GM21390 (cell line): ENCODE data around the gene ALOX5AP.

Source experiments
- ATAC-seq: cut with Tn5 transposase; IDR thresholded peaks from one replicate; pipeline ENCODE4 v1.9.1; 2021; ENCODE audit not compliant: unreplicated experiment

The ALOX5AP gene

DNA sequence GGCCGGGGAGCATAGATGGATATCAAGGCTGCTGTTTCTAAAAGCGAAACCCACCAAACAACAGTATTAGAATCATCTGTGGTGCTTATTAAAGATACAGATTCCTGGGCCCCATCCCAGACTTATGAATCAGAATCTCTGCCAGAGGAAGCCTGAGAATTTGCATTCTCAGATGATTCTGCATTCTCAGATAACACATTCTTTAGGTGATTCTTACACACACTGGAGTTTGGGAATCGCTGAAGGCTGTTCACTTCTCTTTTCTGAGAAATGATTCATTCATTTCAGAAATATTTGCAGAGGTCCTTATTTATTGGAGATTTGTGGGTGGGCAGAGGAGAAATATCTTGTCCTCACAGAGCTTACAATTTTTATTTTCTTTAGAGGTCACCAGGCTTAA, 24.4 kb downstream of the ALOX5AP start:
- no peak for ATAC-seq

DNA sequence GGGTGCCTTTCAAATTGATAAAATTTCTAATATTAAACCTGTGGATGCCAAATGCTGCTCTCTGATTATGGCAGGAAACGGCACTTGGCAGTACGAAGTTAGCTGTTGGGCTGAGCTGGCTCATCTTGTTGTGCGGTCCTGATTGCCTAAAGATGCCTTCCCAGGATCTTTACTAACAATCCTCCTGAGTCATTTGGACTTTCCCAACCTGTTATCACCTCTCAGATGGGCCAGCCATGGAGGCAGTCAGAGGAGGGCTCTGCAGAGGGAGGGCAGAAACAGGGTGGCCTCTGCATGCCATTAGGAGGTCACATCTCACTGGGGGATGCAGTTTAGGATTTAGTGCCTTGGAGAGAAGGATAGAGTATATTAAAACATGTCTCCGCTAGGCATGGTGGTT, 27.3 kb downstream of the ALOX5AP start:
- ATAC-seq: no peak

DNA sequence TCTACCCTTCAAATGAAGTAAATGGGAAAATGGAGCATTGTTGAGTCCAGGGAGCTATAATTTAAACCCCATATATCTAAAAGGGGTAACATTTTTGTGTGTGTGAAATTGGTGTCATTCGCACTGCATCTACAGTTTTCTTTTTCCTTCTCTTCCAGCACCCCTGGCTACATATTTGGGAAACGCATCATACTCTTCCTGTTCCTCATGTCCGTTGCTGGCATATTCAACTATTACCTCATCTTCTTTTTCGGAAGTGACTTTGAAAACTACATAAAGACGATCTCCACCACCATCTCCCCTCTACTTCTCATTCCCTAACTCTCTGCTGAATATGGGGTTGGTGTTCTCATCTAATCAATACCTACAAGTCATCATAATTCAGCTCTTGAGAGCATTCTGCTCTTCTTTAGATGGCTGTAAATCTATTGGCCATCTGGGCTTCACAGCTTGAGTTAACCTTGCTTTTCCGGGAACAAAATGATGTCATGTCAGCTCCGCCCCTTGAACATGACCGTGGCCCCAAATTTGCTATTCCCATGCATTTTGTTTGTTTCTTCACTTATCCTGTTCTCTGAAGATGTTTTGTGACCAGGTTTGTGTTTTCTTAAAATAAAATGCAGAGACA, 28.6 kb downstream of the ALOX5AP start:
- ATAC-seq: no peak

DNA sequence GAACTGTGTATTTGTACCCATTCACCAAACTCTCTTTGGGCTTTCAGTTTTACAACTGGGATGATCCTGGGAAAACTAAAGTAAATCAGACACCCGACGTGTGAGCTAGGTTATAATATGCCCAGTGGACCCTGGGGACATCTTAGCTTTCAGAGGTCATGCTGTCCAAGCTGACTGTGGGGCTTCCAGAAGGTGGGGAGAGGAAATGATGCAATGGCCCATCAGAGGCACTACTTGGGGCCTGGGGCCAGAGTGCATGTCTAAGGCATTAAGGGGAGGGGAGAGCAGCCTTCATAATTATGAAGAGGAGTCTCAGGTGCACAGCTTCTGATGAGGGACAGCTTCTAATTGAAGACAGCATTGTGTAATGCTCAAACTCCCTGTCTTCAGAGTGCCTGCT, 30.9 kb downstream of the ALOX5AP start:
- no peak for ATAC-seq

DNA sequence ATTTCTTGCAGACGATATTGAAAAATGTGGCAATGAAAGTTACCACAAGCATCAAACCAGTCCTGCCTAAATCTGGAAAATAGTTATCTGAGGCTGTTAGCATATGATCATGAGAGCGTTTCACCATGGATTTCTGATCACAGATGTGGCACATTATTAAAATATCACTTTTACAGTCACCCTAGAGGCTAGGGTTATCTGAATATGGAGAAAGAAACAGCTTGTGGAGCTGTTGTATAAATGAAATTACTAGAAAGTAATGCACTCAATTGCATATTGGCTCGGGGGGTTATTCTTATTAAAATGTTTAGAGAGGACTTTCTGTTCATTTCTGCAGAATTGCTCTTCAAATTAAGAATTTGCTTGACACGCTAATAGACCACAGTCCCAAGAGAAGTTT, 35.6 kb downstream of the ALOX5AP start:
- no peak for ATAC-seq

DNA sequence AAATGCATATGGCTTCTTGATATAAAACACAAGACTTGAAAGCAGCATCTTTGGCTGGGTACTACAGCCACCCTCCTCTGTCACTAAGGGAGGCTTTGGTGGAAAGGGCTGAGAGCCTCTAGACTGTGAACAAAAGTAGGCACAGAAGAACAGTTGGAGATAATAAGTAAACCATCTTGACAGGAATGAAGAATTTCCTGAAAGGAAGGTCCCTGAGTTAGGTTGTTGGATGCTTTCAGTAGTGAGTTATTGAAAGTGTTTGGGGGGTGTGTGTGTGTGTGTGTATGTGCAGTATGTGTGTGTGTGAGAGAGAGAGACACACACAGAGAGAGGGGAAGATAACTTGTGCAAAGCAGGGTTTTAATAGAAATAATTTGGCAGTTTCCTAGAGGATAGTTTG, 38.2 kb downstream of the ALOX5AP start:
- ATAC-seq: no peak

DNA sequence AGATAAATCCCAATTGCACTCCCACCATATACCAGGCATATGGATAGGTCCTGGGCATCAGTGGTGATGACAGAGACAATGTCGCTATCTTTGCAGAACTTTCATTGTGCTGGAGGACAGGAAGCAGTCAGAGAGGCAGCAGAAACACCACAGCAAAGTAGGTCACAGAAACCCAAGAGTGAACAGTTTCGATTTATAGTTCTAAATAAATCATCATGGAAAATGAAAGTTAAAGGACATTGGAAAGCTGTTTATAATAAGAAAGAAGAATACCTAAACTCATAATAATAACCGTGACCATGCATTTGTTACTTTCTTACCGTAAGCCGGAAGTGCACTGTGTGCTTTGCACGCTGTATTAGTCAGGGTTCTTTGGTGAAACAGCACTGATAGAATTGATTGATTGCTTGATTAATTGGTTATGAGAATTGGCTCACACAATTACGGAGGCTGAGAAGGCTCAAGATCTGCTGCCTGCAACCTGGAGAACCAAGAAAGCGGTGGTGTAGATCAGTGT, 38.9 kb downstream of the ALOX5AP start:
- no peak for ATAC-seq

DNA sequence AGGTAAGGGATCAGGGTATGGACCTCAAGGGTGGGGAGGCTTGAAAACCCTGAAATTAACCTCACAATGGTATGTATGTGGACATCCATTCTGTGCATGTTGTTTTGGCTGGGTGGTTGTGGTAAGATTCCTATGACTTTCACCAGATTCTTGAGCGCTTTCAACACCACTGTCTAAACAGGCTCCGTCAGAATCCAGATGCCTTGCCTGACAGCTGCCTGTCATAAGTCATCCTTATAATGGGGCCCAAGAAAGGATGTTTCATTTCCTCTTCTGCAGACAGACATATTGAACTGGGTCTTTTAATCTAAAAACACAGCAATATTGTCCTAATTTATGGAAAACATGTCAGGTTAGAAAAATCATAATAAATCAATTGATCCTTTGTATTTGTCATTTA, 41.3 kb downstream of the ALOX5AP start:
- no peak for ATAC-seq

DNA sequence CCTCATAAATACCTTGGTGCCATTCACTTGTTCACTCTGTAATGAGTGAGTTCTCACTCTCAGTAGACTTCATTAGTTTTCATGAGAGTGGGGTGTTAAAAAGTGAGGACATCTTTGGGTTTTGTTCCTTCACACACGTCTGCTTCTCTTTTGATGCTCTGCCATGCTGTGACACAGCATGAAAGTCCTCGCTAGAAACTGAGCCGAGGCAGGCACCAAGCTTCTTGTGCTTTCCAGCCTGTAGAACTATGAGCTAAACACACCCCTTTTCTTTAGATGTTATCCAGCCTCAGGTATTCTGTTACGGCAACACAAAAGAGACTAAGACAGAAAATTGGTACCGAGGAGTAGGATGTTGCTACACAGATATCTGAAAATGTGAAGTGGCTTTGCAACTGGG, 43.7 kb downstream of the ALOX5AP start:
- no peak for ATAC-seq

DNA sequence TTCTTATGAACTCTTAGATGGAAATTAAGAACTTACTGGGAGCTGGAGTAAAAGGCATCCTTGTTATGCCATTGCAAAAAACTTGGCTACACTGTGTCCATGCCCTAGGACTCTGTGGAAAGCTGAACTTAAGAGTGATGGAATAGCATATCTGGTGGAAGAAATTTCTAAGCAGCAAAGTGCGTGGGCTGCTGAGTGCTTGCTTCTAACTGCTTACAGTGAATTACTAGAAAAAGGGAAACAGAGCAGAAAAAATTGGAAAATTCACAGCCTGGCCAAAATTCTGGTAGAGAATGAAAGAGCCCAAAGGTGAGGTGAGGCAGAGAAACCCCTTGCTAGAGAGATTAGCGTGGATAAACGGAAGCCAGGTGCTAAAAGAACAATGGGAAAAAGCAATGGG, 44.3 kb downstream of the ALOX5AP start:
- ATAC-seq: no peak

DNA sequence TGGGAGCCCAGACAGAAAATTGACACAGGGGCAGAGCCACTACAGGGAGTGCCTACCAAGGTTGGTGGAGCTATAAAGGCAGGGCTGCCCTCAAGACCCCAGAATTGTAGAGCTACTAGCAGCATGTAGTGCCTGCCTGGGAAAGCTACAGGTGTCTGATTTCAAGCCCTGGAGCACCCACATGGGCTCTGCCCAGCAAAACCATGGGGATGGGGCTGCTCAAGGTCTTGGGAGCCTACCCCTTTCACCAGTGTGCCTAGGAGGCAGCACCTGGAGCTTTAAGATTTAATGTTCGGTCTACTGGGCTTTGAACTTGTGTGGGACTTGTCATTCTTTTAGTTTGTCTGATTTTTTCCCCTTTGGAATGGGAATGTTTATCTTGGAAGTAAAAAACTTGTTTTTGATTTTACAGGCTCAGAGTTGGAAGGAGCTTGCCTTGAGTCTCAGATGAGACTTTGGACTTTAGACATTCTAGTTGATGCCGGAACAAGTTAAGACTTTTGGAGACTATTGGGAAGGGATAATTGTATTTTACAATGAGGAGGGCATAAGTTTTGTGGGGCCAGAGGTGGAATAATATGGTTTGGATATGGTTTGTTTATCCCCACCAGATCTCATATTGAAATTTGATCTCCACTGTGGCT, 45.1 kb downstream of the ALOX5AP start:
- no peak for ATAC-seq

DNA sequence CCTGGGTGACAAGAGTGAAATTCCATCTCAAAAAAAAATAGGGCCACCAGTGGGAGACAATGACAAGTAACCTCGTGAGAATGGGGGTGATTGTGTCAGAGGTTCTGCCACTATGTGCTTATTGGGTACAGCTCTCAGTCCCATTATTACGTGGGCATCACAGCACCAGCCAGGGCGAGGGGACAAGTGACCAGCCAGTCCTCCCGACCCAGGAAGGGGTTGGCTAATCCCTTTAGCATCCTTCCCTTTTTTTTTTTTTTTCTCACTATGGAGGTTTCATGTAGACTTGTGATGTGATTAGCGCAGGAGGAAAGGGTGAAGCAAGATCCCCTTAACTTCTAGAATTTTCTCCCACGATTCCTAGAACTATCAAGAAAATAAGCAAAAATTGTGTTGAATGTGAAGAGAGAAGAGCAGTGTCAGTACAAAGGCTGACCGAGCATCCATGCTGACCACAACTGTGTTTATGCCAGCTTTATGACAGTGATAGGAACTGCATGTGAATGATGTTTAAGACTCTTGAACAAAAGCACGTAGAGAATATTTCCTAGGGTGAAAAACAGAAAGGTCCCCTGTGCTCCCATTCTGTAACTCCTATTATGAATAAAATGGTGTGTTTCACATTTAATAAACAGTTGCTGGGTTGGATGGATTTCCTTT, 50.0 kb downstream of the ALOX5AP start:
- no peak for ATAC-seq

DNA sequence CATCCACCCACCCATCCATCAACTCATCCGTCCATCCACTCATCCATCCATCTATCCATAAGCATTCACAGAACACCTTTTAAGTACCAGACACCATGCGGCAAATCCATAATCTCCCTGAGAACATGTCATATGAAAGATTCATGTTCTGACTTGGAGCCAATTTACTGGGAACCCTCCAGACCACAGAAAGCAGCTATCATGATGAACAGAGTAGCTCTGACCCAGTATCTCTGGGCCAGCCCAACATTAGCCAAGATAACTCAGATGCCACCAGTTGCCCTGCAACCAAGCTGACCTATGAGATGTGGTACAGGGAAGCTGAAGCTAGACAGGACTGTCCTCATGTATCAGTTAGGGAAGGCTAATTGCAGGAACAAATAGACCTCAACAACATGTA, 51.3 kb downstream of the ALOX5AP start:
- no peak for ATAC-seq

DNA sequence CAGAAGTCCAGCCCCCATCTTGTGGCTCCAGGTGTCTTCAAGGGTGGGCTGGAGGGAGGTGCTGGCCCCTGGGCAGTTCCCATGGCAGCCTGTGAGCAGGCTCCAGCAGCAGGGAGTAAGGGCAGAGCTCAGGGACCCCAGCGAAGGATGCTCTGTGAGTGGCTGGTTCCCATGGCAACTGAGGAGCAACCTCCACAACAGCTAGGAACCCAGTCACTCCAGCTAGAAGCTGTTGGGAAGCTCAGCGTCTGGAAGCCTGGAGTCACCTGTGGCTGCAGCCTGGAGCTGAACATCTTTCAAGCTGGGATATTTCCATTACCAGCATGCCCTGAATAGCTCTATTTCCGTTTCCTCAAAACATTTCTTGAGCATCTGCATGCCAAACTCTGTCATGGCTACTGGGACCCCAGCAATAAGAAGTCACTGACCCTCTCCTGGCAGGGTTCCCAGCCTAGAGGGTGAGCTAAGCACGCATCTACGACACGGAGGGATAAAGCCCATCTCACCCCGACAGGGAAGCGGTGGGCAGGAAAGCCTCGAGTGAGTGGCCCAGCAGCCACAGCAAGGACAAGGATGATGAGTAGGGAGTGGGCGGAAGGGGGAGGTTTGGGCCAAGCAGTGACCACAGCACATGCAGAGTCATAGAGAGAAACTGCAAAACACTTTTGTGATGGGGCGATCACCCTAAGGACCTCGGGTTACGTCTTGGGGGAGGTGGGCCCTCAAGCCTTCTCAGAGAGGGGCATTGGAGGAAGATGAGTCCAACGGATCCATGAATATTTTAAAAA, 52.6 kb downstream of the ALOX5AP start:
- no peak for ATAC-seq

DNA sequence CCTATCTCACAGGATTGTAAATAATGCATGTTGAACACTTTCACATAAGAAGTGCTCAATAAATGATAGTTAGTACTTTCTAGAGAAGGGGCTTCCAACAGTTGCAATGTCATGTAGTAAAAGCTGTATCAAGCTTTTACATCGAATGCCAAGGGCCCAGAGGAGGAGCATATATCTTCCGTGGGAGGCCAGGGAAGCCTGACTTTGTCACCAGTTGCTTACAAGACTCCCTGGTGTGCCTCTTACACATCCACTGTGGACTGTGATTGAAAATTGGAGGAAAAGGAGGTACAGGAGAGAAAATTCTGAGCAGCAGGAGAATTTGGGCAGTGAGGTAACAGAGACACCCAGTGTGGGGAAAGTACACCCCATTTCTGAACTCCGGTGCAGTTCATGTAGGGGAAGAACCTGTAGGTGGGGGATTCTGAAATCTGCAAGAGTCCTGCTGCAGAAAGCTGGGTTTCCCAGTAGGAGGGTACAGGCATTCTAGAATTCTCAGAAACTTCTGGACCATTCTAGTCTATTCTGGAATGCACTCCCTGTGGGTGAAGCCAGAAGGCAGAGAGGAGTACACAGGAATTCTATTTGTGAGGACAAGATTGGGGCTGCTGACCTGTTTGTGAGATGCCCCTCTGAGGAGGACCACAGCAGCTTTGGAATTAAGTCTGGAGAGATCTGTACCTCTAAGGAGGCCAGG, 54.0 kb downstream of the ALOX5AP start:
- no peak for ATAC-seq

DNA sequence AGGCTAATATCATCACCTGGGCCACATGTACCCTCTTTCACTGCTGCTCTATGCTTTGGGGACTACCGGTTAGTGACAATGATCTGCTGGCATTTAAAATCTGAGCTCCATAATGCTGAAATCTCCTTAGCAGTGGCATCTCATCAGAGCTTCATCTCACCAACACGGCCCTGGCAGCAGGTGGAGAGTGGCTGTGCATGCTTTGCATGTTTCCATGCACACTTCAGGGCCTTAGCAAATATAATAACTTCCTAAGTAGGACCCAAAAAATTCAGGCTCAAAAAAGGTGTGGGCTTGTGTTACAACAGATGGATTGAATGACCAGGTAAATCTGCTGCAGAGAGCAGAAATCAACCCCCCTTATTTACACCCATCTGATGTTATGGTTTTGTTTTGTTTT, 55.2 kb downstream of the ALOX5AP start:
- no peak for ATAC-seq

DNA sequence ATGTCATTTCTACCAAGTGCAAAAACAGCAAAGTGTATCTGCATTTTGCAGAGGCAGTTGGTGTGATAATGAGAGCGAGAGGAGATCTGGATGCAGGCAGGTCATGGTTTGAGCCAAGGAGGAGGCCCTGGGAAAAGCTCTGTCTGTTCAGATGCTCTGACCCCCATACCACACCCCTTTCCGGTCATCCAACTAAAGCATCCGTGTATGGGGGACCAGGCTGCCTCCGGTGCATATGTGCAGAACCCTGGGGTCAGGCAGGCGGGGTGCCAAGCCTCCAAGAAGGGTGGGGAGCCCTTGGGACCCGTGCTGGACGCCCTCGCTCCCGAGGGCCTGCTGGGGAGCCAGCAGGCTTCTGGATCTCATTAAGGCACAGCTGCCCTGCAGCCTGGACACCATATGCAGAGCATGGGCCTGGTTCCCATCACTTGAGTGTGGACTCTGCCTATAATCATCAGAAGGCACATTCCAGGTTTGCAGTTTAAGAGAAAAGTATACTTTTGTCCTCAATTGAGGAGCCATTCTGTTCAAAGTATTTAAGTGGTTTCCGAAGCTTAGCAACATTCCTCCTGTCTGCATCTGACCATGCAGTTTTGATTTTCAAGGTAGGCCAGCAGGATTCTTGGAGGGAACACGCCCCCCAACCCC, 56.1 kb downstream of the ALOX5AP start:
- ATAC-seq: no peak

DNA sequence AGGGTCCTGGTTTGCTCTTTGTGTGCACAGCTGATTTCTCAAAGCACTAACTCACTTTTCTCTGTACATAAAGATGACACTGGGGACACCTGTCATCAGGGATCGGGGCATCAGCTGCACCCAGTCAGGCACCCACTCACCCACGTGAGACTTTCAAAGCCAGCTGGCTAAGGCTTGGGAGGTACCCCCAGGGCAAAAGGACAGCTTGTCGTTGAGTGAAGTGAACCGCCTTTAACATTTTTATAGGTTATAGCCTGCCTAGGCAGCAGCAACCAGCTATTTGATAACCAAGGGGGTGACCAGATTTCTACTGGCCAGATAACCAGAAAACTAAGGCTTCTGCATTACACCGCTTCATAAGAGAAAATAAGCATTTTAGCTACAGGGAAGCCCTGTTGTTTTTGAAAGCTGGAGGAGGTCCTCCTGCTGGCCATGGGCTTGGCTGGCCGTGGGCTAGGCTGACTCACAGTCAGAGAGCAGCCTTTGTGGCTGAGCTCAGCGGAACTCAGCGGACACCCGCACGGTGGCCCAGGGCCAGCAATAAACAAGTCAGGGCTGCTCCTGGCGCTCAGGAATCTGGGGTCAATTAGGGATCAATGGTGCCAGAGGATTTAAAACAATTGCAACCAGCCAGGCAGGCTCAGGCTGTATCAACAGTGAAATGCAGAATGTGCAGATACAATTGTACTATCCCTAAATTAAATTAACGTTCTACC, 57.1 kb downstream of the ALOX5AP start:
- no peak for ATAC-seq

DNA sequence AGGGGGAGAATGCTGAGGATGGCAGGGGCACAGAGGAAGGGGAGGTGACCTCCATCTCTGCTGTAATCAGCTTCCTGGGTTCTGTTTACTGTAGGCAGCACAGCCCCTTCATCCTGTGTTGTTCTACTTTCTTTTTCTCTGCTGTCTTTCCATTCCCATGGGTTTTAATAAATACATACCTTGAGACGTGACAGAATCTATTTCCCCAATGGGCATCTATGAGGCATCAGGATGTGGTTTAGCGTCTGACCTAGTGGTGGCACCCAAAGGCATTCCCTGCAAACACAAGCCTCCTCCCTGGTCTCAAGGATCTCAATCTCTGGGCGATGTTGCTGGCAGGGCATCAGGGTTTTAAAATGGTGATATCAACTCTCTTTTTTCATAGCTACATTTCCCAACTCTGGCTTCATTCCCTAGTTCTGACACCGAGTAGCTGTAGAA, 60.8 kb downstream of the ALOX5AP start:
- no peak for ATAC-seq
